Brain microvascular endothelial cell (primary cell): Measurements from ENCODE around the gene ZNF804B.

Experiments
- DNase-seq: peaks from one replicate; pipeline ENCODE4 v3.0.0-alpha.2; 2020
- H3K27ac ChIP-seq: fragments of 250-450 bp; sonication (Bioruptor Pico); 2 replicates; pipeline ENCODE4 v1.5.1; 2020; ENCODE audit warnings: mild to moderate bottlenecking, moderate library complexity
- H3K27me3 ChIP-seq: fragments of 250-450 bp; sonication (Bioruptor Pico); replicated peaks from 2 replicates; pipeline ENCODE4 v1.5.1; 2020; ENCODE audit warnings: mild to moderate bottlenecking
- H3K36me3 ChIP-seq: fragments of 250-450 bp; sonication (Bioruptor Pico); replicated peaks from 2 replicates; pipeline ENCODE4 v1.5.1; 2020; ENCODE audit warnings: mild to moderate bottlenecking
- H3K4me3 ChIP-seq: 2 replicates; pipeline ENCODE4 v1.5.1; 2011; ENCODE audit warnings: low read depth, mild to moderate bottlenecking, control low read depth, low read length, moderate library complexity
- in situ Hi-C: cut with HindIII; loops from 2 replicates; pipeline ENCODE4 v1.10.0; 2017; ENCODE audit warnings: low sequenced_read_pairs, low pct_ligation_motif_present
- TF ChIP-seq, protein P1 (sequence below): IDR thresholded peaks from 2 replicates; pipeline ENCODE4 v1.5.1; 2011; ENCODE audit warnings: low read depth, mild to moderate bottlenecking, moderate library complexity, low read length, control low read depth, inconsistent platforms; ENCODE audit errors: missing control alignments

Gene ZNF804B

DNA sequence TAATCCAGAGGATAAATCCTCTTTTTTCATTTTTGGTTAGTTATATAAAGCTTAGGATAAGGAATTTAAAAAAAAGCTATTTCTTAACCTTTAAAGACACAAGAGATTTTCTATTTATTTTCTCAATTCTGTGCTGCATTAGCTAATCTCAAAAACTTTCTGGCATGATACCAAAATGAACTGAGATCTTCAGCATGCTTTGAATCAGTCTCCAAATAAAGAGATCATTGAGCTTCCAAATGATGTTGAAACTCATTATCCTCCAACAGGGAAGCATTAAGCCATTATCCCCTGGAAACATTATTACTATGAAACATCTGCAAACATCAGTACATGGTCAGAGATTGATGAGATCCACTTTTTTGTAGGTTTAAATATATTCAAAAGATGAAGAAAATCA is 386.3 kb downstream of the ZNF804B start:
- Histone ChIP-seq H3K4me3 (no peak overlapping the region), H3K36me3 (no peaks in the 10 kb centered on the region), H3K27me3 (no peaks in the 10 kb centered on the region), H3K27ac (no peak overlapping the region)
- DNase-seq: no peak
- in situ Hi-C loops: no loop called here
- TF ChIP-seq, protein P1, sequence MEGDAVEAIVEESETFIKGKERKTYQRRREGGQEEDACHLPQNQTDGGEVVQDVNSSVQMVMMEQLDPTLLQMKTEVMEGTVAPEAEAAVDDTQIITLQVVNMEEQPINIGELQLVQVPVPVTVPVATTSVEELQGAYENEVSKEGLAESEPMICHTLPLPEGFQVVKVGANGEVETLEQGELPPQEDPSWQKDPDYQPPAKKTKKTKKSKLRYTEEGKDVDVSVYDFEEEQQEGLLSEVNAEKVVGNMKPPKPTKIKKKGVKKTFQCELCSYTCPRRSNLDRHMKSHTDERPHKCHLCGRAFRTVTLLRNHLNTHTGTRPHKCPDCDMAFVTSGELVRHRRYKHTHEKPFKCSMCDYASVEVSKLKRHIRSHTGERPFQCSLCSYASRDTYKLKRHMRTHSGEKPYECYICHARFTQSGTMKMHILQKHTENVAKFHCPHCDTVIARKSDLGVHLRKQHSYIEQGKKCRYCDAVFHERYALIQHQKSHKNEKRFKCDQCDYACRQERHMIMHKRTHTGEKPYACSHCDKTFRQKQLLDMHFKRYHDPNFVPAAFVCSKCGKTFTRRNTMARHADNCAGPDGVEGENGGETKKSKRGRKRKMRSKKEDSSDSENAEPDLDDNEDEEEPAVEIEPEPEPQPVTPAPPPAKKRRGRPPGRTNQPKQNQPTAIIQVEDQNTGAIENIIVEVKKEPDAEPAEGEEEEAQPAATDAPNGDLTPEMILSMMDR: no peak

DNA sequence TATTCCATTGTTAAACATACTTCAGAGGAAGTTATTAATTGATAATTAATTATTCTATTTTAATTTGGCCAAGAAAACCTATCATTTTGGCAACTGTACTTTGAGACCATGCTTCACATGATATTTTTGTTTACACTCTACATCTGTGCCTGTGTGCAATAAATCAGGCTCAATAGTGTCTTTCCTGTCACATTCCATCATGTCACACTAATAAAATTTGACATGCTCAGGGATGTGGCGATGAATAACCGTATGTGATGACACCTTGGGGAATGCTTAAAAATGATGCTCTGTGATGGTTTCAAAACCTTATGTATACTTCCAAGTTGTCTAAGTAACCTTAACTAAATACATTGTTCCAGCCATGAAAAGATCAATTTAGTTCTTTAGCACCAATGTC is 400.6 kb downstream of the ZNF804B start:
- in situ Hi-C loops: no loop called here
- Histone ChIP-seq H3K27me3 (no peaks in the 10 kb centered on the region), H3K4me3 (no peak overlapping the region), H3K27ac (no peak overlapping the region), H3K36me3 (no peaks in the 10 kb centered on the region)
- no peak for DNase-seq
- TF ChIP-seq, protein P1: no peak

DNA sequence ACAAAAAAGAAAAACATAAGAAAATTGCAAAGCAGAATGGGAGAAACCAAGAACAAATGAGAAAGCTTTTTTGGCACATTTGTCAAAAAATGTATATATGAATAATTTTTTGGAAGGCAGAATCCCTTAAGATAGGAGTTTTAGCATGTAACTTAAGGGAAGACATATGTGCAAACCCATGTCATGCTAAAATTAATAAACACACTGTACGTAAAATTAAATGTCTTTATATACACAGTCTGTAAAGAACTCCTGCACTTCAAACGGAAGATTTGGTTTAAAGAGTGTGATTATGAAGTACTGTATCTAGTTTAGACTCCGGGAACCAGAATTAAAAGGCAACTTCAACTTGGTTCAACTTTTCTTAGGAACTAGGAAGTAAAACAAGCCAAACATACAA is 405.9 kb downstream of the ZNF804B start:
- no peaks in the 10 kb centered on the region for H3K27me3 ChIP-seq
- DNase-seq: no peak
- H3K4me3 ChIP-seq: no peak overlapping the region
- H3K36me3 ChIP-seq: no peaks in the 10 kb centered on the region
- TF ChIP-seq, protein P1: no peak
- H3K27ac ChIP-seq: no peak overlapping the region
- in situ Hi-C loops: no loop called here

DNA sequence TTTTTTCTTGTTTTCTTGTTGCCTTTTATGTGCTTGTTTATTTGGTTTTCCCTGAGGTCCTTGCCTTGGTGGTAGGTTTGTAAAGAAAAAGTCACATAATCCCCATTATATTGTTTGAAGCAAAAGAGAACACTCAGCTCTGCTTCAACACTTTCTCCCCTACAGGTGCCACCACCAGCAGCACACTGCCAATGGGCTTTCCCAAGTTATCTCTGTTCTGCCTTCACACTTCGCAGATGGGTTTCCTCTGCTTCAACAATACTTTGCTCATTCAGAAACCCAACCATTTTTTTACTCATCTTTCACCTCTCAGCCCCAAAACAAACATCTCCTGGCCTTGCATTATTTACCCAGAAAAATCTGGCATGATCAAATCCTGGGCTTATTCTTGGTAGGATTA is 411.1 kb downstream of the ZNF804B start:
- H3K36me3 ChIP-seq: no peaks in the 10 kb centered on the region
- H3K27me3 ChIP-seq: no peaks in the 10 kb centered on the region
- no peak overlapping the region for H3K4me3 ChIP-seq
- in situ Hi-C loops: no loop called here
- no peak overlapping the region for H3K27ac ChIP-seq
- DNase-seq: no peak
- TF ChIP-seq, protein P1: no peak

DNA sequence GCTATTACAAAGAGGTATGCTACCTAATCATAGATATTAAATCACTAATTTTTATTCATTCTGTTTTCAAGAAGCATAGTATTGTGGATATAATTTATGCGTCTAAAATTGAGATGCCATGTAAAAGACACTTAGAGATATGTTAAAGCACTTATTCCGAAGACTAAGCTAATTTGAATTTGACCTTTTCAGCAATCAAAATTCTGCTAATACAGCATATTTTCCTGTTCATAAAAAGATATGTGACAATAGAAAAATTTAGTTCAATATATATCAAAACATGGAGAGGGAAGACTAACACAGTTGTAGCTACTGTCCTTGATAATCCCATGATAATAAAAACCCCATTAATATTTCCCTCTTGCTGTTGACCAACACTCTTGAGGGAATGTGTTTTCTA is 422.6 kb downstream of the ZNF804B start:
- Histone ChIP-seq H3K27me3 (no peaks in the 10 kb centered on the region), H3K27ac (no peak overlapping the region), H3K36me3 (no peaks in the 10 kb centered on the region), H3K4me3 (no peak overlapping the region)
- TF ChIP-seq, protein P1: no peak
- in situ Hi-C loops: no loop called here
- DNase-seq: no peak

DNA sequence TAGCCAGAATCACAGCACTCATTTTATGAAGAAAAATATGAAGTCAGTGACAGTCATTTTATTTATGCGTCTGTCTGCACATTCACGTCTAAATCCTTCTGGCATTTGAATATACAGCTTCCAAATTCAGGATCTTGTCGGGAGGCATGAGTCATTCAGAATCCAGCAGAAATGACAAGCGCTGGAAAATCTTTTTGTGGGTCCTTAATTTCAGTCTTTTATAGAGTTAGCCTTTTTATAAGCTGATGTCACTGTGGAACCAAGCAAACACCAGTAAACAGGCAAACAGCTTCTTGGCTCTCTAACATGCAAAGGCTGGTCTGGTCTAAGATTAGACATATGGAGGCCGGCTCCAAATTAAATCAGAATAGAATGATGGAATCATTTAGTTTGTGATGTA is 424.2 kb downstream of the ZNF804B start:
- no peaks in the 10 kb centered on the region for H3K27me3 ChIP-seq
- no peak overlapping the region for H3K4me3 ChIP-seq
- in situ Hi-C loops: no loop called here
- no peak for DNase-seq
- TF ChIP-seq, protein P1: no peak
- no peaks in the 10 kb centered on the region for H3K36me3 ChIP-seq
- no peak overlapping the region for H3K27ac ChIP-seq
